Measurements from ENCODE around the gene STX10. TPM values are rescaled to one million over a fixed set of nuclear protein-coding genes. Genes with fewer than 3 reads are reported as not detected.

STX10 gene
- total and polyA plus RNA-seq, 9 of the 15 experiments (the other 6 are each of a cell fraction or from before 2014, with no cell fraction given) = 0.51 to 66.3 (median 31.0) TPM

DNA sequence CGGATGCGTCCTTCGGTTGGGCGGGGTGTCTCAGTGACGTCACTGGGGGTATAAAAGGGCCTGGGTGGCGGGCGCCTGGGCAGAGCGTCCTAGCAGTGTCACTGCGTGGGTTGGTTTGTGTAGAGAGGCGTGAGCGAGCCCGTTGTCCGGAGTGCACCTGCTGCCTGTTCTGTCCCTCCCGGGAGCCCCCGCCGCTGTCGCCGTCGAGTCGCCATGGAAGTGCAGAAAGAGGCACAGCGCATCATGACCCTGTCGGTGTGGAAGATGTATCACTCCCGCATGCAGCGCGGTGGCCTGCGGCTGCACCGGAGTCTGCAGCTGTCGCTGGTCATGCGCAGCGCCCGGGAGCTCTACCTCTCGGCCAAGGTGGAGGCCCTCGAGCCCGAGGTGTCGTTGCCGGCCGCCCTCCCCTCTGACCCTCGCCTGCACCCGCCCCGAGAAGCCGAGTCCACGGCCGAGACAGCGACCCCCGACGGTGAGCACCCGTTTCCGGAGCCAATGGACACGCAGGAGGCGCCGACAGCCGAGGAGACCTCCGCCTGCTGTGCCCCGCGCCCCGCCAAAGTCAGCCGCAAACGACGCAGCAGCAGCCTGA is 2.9 kb upstream of the STX10 start (continued):
- TF ChIP-seq, protein P1, sequence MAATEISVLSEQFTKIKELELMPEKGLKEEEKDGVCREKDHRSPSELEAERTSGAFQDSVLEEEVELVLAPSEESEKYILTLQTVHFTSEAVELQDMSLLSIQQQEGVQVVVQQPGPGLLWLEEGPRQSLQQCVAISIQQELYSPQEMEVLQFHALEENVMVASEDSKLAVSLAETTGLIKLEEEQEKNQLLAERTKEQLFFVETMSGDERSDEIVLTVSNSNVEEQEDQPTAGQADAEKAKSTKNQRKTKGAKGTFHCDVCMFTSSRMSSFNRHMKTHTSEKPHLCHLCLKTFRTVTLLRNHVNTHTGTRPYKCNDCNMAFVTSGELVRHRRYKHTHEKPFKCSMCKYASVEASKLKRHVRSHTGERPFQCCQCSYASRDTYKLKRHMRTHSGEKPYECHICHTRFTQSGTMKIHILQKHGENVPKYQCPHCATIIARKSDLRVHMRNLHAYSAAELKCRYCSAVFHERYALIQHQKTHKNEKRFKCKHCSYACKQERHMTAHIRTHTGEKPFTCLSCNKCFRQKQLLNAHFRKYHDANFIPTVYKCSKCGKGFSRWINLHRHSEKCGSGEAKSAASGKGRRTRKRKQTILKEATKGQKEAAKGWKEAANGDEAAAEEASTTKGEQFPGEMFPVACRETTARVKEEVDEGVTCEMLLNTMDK (IDR thresholded peaks at IDR 0.05; ENCODE audit: borderline replicate concordance, insufficient read depth, low read depth, low read length, poor library complexity, severe bottlenecking) = no peak
- TF ChIP-seq RAD21 (CRISPR knock-in tag; conservative IDR thresholded peaks at IDR 0.05 in 1 of 2, IDR thresholded peaks at IDR 0.05 in 1 of 2) (peak; percentile 9 to 10; a peak in 3 of 4 replicates), ETS2 (tag; IDR thresholded peaks at IDR 0.05; ENCODE audit: borderline replicate concordance, poor library complexity, severe bottlenecking) (no peak), HDAC1 (IDR thresholded peaks at IDR 0.05) (peak in 1 of 2 experiments; percentile 76; a peak in 2 of 4 replicates), RHOXF2B (CRISPR knock-in tag; conservative IDR thresholded peaks at IDR 0.05) (no peak), BCLAF1 (IDR thresholded peaks at IDR 0.05; ENCODE audit: borderline replicate concordance in 1 of 2, control insufficient read depth in 1 of 2, low read depth in 2 of 2, low read length in 1 of 2) (peak in 1 of 2 experiments; percentile 95; a peak in 2 of 4 replicates), ZNF3 (CRISPR knock-in tag; IDR thresholded peaks at IDR 0.05) (no peak), ZNF408 (CRISPR knock-in tag; IDR thresholded peaks at IDR 0.05; ENCODE audit: low read depth) (no peak), ZNF165 (CRISPR knock-in tag; IDR thresholded peaks at IDR 0.05; ENCODE audit: borderline replicate concordance) (no peak), SMAD4 (CRISPR knock-in tag; conservative IDR thresholded peaks at IDR 0.05) (peak; percentile 84), TAF7 (tag; IDR thresholded peaks at IDR 0.05) (peak; percentile 97), TBL1XR1 (IDR thresholded peaks at IDR 0.05; ENCODE audit: low read length in 2 of 2) (peak; percentile 88 to 91), MITF (IDR thresholded peaks at IDR 0.05) (peak; percentile 45; the same call in 1 of the 2 replicates), ZNF280A (IDR thresholded peaks at IDR 0.05; ENCODE audit: low read depth, partially characterized antibody) (no peak), PTTG1 (tag; IDR thresholded peaks at IDR 0.05; ENCODE audit: low read depth) (no peak), ZC3H11A (IDR thresholded peaks at IDR 0.05; ENCODE audit: low read depth, low read length) (no peak)

All from K562 (cell line).